Neural progenitor cell (in vitro differentiated cells): Measurements from ENCODE around the gene PDGFC. TPM values are rescaled to one million over a fixed set of nuclear protein-coding genes. Genes with fewer than 3 reads are reported as not detected.

Source experiments
- DNase-seq: peaks from one replicate; pipeline ENCODE4 v3.0.0-alpha.2; 2016; ENCODE audit warnings: low spot score
- H2AFZ ChIP-seq: fragments of 200-600 bp; sonication (generic); replicated peaks from 2 replicates; pipeline ENCODE4 v1.6.1; 2016; ENCODE audit warnings: antibody characterized with exemption
- H3F3A ChIP-seq: fragments of 200-600 bp; sonication (generic); 2 replicates; pipeline ENCODE4 v1.6.1; 2016; ENCODE audit warnings: antibody characterized with exemption, low read depth
- H3K27ac ChIP-seq: fragments of 200-600 bp; sonication (generic); 2 replicates; pipeline ENCODE4 v1.5.1; 2016; ENCODE audit warnings: mild to moderate bottlenecking
- H3K27me3 ChIP-seq: fragments of 200-600 bp; sonication (generic); 2 replicates; pipeline ENCODE4 v1.6.1; 2016; ENCODE audit warnings: mild to moderate bottlenecking, moderate library complexity
- H3K36me3 ChIP-seq: fragments of 200-600 bp; sonication (generic); 2 replicates; pipeline ENCODE4 v1.5.1; 2016
- H3K4me1 ChIP-seq: fragments of 200-600 bp; sonication (generic); 2 replicates; pipeline ENCODE4 v1.6.1; 2016; ENCODE audit warnings: mixed run types
- H3K4me2 ChIP-seq: fragments of 200-600 bp; sonication (generic); 2 replicates; pipeline ENCODE4 v1.6.1; 2016
- H3K4me3 ChIP-seq: fragments of 200-600 bp; sonication (generic); 2 replicates; pipeline ENCODE4 v1.5.1; 2016
- H3K79me2 ChIP-seq: fragments of 200-600 bp; sonication (generic); 2 replicates; pipeline ENCODE4 v1.6.1; 2016; ENCODE audit warnings: low read depth
- H3K9ac ChIP-seq: fragments of 200-600 bp; sonication (generic); 2 replicates; pipeline ENCODE4 v1.6.1; 2016
- H3K9me3 ChIP-seq: fragments of 200-600 bp; sonication (generic); 2 replicates; pipeline ENCODE4 v1.5.1; 2016; ENCODE audit warnings: low read depth
- H4K20me1 ChIP-seq: fragments of 200-600 bp; sonication (generic); 2 replicates; pipeline ENCODE4 v1.6.1; 2016; ENCODE audit warnings: low read depth
- H3K27ac Mint-ChIP-seq: 3 replicates; pipeline ENCODE4 v1.8.0; 2021; ENCODE audit warnings: mixed read lengths
- H3K27me3 Mint-ChIP-seq: 2 replicates; pipeline ENCODE4 v1.8.0; 2022; ENCODE audit warnings: low read depth, mild to moderate bottlenecking, inconsistent platforms, moderate library complexity, mixed read lengths; ENCODE audit not compliant: insufficient read depth
- H3K36me3 Mint-ChIP-seq: 3 replicates; pipeline ENCODE4 v1.8.0; 2021; ENCODE audit warnings: mixed read lengths
- H3K4me1 Mint-ChIP-seq: 3 replicates; pipeline ENCODE4 v1.8.0; 2021; ENCODE audit warnings: mixed read lengths
- H3K4me3 Mint-ChIP-seq: 3 replicates; pipeline ENCODE4 v1.8.0; 2021; ENCODE audit warnings: mild to moderate bottlenecking, moderate library complexity, mixed read lengths
- H3K9me3 Mint-ChIP-seq: 3 replicates; pipeline ENCODE4 v1.8.0; 2020; ENCODE audit warnings: mixed read lengths
- EZH2 ChIP-seq: fragments of 200-600 bp; sonication (generic); IDR thresholded peaks from 2 replicates; pipeline ENCODE4 v1.6.1; 2017; ENCODE audit warnings: antibody characterized with exemption, mild to moderate bottlenecking, moderate library complexity
- EZH2phosphoT487 ChIP-seq: fragments of 200-600 bp; sonication (generic); IDR thresholded peaks from 2 replicates; pipeline ENCODE4 v1.6.1; 2017; ENCODE audit warnings: antibody characterized with exemption
- total RNA-seq: library from RNA; depleted of rRNA; stranded (reverse); fragments of >200 nt; gene quantifications from 2 replicates; pipeline ENCODE4 v1.2.3, GENCODE V29; 2015; ENCODE audit warnings: low replicate concordance
- TF ChIP-seq, protein P1 (sequence below): fragments of 200-600 bp; sonication (generic); IDR thresholded peaks from 2 replicates; pipeline ENCODE4 v1.5.1; 2017; ENCODE audit warnings: antibody characterized with exemption, mild to moderate bottlenecking

The PDGFC gene
- total RNA-seq, 1 donor from 2014 or later, result 4.7 TPM

DNA sequence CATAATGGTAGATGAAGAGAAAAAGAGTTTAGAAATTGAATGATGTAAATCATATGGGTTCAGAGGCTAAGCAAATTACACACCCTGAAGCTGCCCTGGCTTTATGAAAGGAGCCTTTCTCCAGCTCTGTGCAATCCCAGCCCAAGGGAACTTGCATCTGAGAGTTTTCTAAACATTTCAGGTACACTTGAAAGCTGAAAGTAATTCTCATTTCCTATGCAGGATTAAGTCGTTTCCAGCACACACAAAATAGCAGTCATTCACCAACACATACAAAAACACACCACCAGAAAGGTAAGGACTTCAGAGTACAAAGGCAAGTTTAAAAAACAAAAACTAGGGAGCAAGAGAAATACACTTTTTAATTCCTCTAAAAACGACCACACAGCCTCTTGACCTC is 1.7 kb downstream of the PDGFC start:
- peaks cover 33% of the 10 kb centered on the region for H3K4me1 Mint-ChIP-seq
- H3K27ac Mint-ChIP-seq, result peak overlapping the region; percentile 92
- no peak overlapping the region for H2AFZ ChIP-seq
- H3K9me3 ChIP-seq, result no peaks in the 10 kb centered on the region
- H3K36me3 ChIP-seq, result no peaks in the 10 kb centered on the region
- H3K4me1 ChIP-seq, result peaks cover 8% of the 10 kb centered on the region
- H3K27me3 Mint-ChIP-seq, result peaks cover 2% of the 10 kb centered on the region
- no peak overlapping the region for H3K9ac ChIP-seq
- H3K79me2 ChIP-seq, result no peaks in the 10 kb centered on the region
- H3F3A ChIP-seq, result peaks cover 24% of the 10 kb centered on the region
- peak overlapping the region; percentile 91 for H3K4me2 ChIP-seq
- peaks cover 7% of the 10 kb centered on the region for H3K9me3 Mint-ChIP-seq
- peak overlapping the region; percentile 81 for H3K4me3 ChIP-seq
- no peak for TF ChIP-seq EZH2phosphoT487
- TF ChIP-seq, protein P1, sequence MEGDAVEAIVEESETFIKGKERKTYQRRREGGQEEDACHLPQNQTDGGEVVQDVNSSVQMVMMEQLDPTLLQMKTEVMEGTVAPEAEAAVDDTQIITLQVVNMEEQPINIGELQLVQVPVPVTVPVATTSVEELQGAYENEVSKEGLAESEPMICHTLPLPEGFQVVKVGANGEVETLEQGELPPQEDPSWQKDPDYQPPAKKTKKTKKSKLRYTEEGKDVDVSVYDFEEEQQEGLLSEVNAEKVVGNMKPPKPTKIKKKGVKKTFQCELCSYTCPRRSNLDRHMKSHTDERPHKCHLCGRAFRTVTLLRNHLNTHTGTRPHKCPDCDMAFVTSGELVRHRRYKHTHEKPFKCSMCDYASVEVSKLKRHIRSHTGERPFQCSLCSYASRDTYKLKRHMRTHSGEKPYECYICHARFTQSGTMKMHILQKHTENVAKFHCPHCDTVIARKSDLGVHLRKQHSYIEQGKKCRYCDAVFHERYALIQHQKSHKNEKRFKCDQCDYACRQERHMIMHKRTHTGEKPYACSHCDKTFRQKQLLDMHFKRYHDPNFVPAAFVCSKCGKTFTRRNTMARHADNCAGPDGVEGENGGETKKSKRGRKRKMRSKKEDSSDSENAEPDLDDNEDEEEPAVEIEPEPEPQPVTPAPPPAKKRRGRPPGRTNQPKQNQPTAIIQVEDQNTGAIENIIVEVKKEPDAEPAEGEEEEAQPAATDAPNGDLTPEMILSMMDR, result no peak
- no peak for TF ChIP-seq EZH2
- H3K27me3 ChIP-seq, result peaks cover 35% of the 10 kb centered on the region
- peaks cover 8% of the 10 kb centered on the region for H4K20me1 ChIP-seq
- no peak for DNase-seq
- peaks cover 6% of the 10 kb centered on the region for H3K36me3 Mint-ChIP-seq
- no peak overlapping the region for H3K27ac ChIP-seq
- peak overlapping the region; percentile 97 for H3K4me3 Mint-ChIP-seq

DNA sequence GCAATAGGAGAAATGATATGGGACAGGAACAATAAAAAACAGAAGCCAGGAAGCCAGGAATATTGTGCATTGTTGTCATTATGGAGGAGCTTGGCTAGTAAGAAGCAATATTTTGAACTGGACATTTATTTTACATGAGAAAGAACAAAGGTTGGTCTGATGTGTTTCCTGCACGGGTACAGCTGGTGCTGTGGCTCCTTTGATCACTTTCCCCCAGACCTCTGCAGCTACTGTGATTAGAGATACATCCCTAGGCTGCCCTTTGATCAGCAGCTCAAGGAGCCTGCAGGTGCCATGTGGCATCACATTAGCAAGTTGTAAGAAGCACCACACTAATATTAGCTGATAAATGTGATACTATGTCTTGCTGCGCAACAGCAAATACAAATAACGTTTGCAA is 2.5 kb downstream of the PDGFC start:
- peaks cover 7% of the 10 kb centered on the region for H3K9me3 Mint-ChIP-seq
- H3F3A ChIP-seq, result peaks cover 24% of the 10 kb centered on the region
- H3K4me1 Mint-ChIP-seq, result peaks cover 27% of the 10 kb centered on the region
- H3K4me3 Mint-ChIP-seq, result peak overlapping the region; percentile 97
- DNase-seq, result no peak
- H3K36me3 Mint-ChIP-seq, result peaks cover 6% of the 10 kb centered on the region
- H2AFZ ChIP-seq, result no peak overlapping the region
- no peak overlapping the region for H3K4me2 ChIP-seq
- no peak overlapping the region for H3K4me3 ChIP-seq
- H3K79me2 ChIP-seq, result no peaks in the 10 kb centered on the region
- no peaks in the 10 kb centered on the region for H3K36me3 ChIP-seq
- no peaks in the 10 kb centered on the region for H3K9me3 ChIP-seq
- peaks cover 8% of the 10 kb centered on the region for H4K20me1 ChIP-seq
- H3K27ac Mint-ChIP-seq, result no peak overlapping the region
- peaks cover 2% of the 10 kb centered on the region for H3K27me3 Mint-ChIP-seq
- no peak overlapping the region for H3K27ac ChIP-seq
- H3K27me3 ChIP-seq, result peaks cover 35% of the 10 kb centered on the region
- peaks cover 8% of the 10 kb centered on the region for H3K4me1 ChIP-seq
- no peak overlapping the region for H3K9ac ChIP-seq
- TF ChIP-seq EZH2 (no peak), EZH2phosphoT487 (no peak)
- TF ChIP-seq, protein P1, result no peak

DNA sequence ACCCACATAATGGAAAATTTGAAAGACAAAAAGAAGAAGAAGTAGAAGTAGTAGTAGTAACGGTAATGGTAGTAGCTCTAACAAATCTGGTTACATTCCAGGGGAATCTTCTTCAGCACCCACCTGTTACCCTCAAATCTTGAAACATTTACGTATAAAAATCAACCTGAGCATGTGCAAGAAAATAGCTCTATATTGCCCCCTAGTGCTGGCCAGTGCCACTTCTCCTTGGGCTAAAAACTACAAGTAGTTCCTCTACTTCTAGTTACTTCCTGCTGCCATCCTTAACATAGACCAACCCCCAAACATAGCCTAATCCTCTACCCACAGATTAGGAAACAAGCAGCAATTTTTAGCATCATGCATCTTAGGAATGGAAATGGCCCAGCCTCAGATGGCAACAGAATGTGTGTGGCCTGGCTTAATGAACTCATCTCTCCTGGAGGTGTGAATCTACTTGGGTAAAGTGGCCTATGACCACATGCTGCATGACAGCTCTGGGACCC is 3.1 kb downstream of the PDGFC start:
- peaks cover 7% of the 10 kb centered on the region for H3K9me3 Mint-ChIP-seq
- TF ChIP-seq EZH2phosphoT487 (no peak), EZH2 (no peak)
- TF ChIP-seq, protein P1, result peak; percentile 87

More for the DNA sequence above, 3.1 kb downstream of the PDGFC start:
- H3K27me3 Mint-ChIP-seq, result peaks cover 2% of the 10 kb centered on the region
- H3K4me3 ChIP-seq, result no peak overlapping the region
- H3K4me3 Mint-ChIP-seq, result peak overlapping the region; percentile 97
- peak; percentile 69 for DNase-seq
- H3K9ac ChIP-seq, result no peak overlapping the region
- H3K4me1 Mint-ChIP-seq, result peaks cover 27% of the 10 kb centered on the region
- H3K4me1 ChIP-seq, result peaks cover 8% of the 10 kb centered on the region
- peaks cover 24% of the 10 kb centered on the region for H3F3A ChIP-seq
- H3K9me3 ChIP-seq, result no peaks in the 10 kb centered on the region
- H3K27me3 ChIP-seq, result peaks cover 35% of the 10 kb centered on the region
- no peak overlapping the region for H3K27ac ChIP-seq
- no peaks in the 10 kb centered on the region for H3K79me2 ChIP-seq
- peaks cover 8% of the 10 kb centered on the region for H4K20me1 ChIP-seq
- no peak overlapping the region for H2AFZ ChIP-seq
- H3K4me2 ChIP-seq, result no peak overlapping the region
- no peak overlapping the region for H3K27ac Mint-ChIP-seq
- no peaks in the 10 kb centered on the region for H3K36me3 ChIP-seq
- H3K36me3 Mint-ChIP-seq, result peaks cover 6% of the 10 kb centered on the region
